ENCODE measurements around the gene LIMK2. TPM values are rescaled to one million over a fixed set of nuclear protein-coding genes. Genes with fewer than 3 reads are reported as not detected.

LIMK2 gene
- total RNA-seq, 2 donors from 2014 or later, result 7.5 to 9.8 TPM

GRCh38 chr22:31276426-31277167, 64.5 kb downstream of the LIMK2 start:
- H3K4me3 ChIP-seq, result no peak overlapping the region
- TF ChIP-seq CTCF (IDR thresholded peaks at IDR 0.05), result no peak
- peaks cover 0 to 5% of the 10 kb centered on the region in 2 donors for H3K4me1 ChIP-seq
- H3K36me3 ChIP-seq, result peaks cover 48% of the 10 kb centered on the region
- DNase-seq (ENCODE audit: low spot score), result no peak
- no peak overlapping the region for H3K27ac ChIP-seq
- H3K27me3 ChIP-seq, result no peaks in the 10 kb centered on the region
- H3K9me3 ChIP-seq, result no peaks in the 10 kb centered on the region

DNA sequence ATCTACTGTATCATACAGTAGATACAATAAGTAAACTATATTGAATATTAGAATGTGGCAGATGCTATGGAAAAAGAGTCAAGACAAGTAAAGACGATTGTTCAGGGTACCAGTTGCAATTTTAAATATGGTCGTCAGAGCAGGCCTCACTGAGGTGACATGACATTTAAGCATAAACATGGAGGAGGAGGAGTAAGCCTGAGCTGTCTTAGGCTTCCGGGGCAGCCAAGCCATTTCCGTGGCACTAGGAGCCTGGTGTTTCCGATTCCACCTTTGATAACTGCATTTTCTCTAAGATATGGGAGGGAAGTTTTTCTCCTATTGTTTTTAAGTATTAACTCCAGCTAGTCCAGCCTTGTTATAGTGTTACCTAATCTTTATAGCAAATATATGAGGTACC, 65.6 kb downstream of the LIMK2 start:
- H3K4me3 ChIP-seq, result no peak overlapping the region
- no peak overlapping the region for H3K27ac ChIP-seq
- no peaks in the 10 kb centered on the region for H3K9me3 ChIP-seq
- DNase-seq (ENCODE audit: low spot score), result no peak
- H3K36me3 ChIP-seq, result peaks cover 60% of the 10 kb centered on the region
- H3K27me3 ChIP-seq, result no peaks in the 10 kb centered on the region
- H3K4me1 ChIP-seq, result peaks cover 0 to under 1% of the 10 kb centered on the region in 2 donors
- TF ChIP-seq CTCF (IDR thresholded peaks at IDR 0.05), result no peak

GRCh38 chr22:31278151-31278621, 66.1 kb downstream of the LIMK2 start:
- Histone ChIP-seq H3K36me3 (peaks cover 63% of the 10 kb centered on the region), H3K4me3 (no peak overlapping the region), H3K27me3 (no peaks in the 10 kb centered on the region), H3K9me3 (no peaks in the 10 kb centered on the region), H3K27ac (no peak overlapping the region), H3K4me1 (no peaks in the 10 kb centered on the region)
- no peak for DNase-seq (ENCODE audit: low spot score)
- no peak for TF ChIP-seq CTCF (IDR thresholded peaks at IDR 0.05)

GRCh38 chr22:31278626-31279326, 66.7 kb downstream of the LIMK2 start:
- TF ChIP-seq CTCF (IDR thresholded peaks at IDR 0.05), result no peak
- Histone ChIP-seq H3K4me1 (no peaks in the 10 kb centered on the region), H3K27me3 (no peaks in the 10 kb centered on the region), H3K27ac (no peak overlapping the region), H3K4me3 (no peak overlapping the region), H3K36me3 (peaks cover 66% of the 10 kb centered on the region), H3K9me3 (no peaks in the 10 kb centered on the region)
- DNase-seq (ENCODE audit: low spot score), result no peak

DNA sequence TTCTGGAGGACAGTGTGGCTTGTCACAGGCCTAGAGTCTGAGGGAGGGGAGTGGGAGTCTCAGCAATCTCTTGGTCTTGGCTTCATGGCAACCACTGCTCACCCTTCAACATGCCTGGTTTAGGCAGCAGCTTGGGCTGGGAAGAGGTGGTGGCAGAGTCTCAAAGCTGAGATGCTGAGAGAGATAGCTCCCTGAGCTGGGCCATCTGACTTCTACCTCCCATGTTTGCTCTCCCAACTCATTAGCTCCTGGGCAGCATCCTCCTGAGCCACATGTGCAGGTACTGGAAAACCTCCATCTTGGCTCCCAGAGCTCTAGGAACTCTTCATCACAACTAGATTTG, 67.2 kb downstream of the LIMK2 start:
- Histone ChIP-seq H3K27me3 (no peaks in the 10 kb centered on the region), H3K4me3 (no peak overlapping the region), H3K9me3 (no peaks in the 10 kb centered on the region), H3K4me1 (no peaks in the 10 kb centered on the region), H3K36me3 (peaks cover 68% of the 10 kb centered on the region), H3K27ac (no peak overlapping the region)
- DNase-seq (ENCODE audit: low spot score), result no peak
- TF ChIP-seq CTCF (IDR thresholded peaks at IDR 0.05), result no peak
